Heart left ventricle (tissue), 16 donors: Measurements from ENCODE around the gene NEMF. TPM values are rescaled to one million over a fixed set of nuclear protein-coding genes. Genes with fewer than 3 reads are reported as not detected.
"Not testable (repeated sequence)": the region's sequence is repeated elsewhere in the genome, so short reads cannot be mapped to it uniquely, and the experiment has no call there.

ENCODE experiments used
- ATAC-seq, 4 donors: fragments of 200-7000 bp; cut with Tn5 transposase; one replicate each; pipeline ENCODE4 v1.9.1; 2020 to 2022; ENCODE audit warnings: moderate library complexity in 4 of 4, mild to moderate bottlenecking in 3 of 4, moderate number of reproducible peaks in 1 of 4
- DNase-seq, 5 donors: peaks; one replicate each; pipeline ENCODE4 v3.0.0-alpha.2; 2020
- H3K27ac ChIP-seq, 12 donors: fragments of 200-600 bp; sonication (generic) in 4 of 12; one replicate each; pipeline versions ENCODE4 v1.5.0 to v1.8.0; 2016 to 2022; ENCODE audit warnings: mild to moderate bottlenecking in 2 of 12
- H3K27me3 ChIP-seq, 9 donors: fragments of 200-600 bp; sonication (generic) in 2 of 9; one replicate each; pipeline versions ENCODE4 v1.5.1 to v1.8.0; 2016 to 2022; ENCODE audit warnings: mild to moderate bottlenecking in 3 of 9
- H3K36me3 ChIP-seq, 9 donors: fragments of 200-600 bp; sonication (generic) in 2 of 9; one replicate each; pipeline versions ENCODE4 v1.5.0 to v1.8.0; 2018 to 2022; ENCODE audit warnings: mild to moderate bottlenecking in 2 of 9
- H3K4me1 ChIP-seq, 12 donors: fragments of 200-600 bp; sonication (generic) in 4 of 12; one replicate each; pipeline versions ENCODE4 v1.5.0 to v1.8.0; 2016 to 2022; ENCODE audit warnings: mild to moderate bottlenecking in 3 of 12
- H3K4me3 ChIP-seq, 12 donors: fragments of 200-600 bp; sonication (generic) in 4 of 12; one replicate each; pipeline versions ENCODE4 v1.5.0 to v1.8.0; 2017 to 2022; ENCODE audit warnings: mild to moderate bottlenecking in 9 of 12, moderate library complexity in 4 of 12
- H3K9me3 ChIP-seq, 12 donors: fragments of 200-600 bp; sonication (generic) in 4 of 12; one replicate each; pipeline versions ENCODE4 v1.5.0 to v1.8.0; 2016 to 2022; ENCODE audit warnings: mild to moderate bottlenecking in 1 of 12
- CTCF ChIP-seq, 12 donors: fragments of 200-600 bp; sonication (generic) in 4 of 12; IDR thresholded peaks; one replicate each; pipeline versions ENCODE4 v1.5.0 to v1.8.0; 2018 to 2022; ENCODE audit warnings: antibody characterized with exemption in 12 of 12, mild to moderate bottlenecking in 5 of 12
- POLR2A ChIP-seq, 2 donors: fragments of 450-650 bp; IDR thresholded peaks; one replicate each; pipeline ENCODE4 v1.6.1; 2017; ENCODE audit warnings: antibody characterized with exemption in 2 of 2, mild to moderate bottlenecking in 2 of 2, moderate library complexity in 2 of 2
- WGBS, 4 donors: extraction: QIAGEN DNeasy Blood & Tissue Kit in 2 of 4; methylation state at CpG; one replicate each; pipeline versions ENCODE4 v1.1.5 to v1.1.7; 2013 to 2018; 5-methylcytosine and 5-hydroxymethylcytosine counted together
- intact Hi-C, 10 donors: fragments of 100-400 bp; cut with DNase I; formaldehyde crosslinking; loops; one replicate each; pipeline versions ENCODE4 v1.11.1 to v1.14.2; 2022
- polyA plus RNA-seq, 2 donors: library from polyadenylated mRNA; stranded (reverse); fragments of 200-250 nt; gene quantifications; one replicate each; pipeline ENCODE4 v1.2.3, GENCODE V29; 2013
- total RNA-seq, 9 donors: library from RNA; depleted of rRNA in 2 of 9; stranded (reverse); fragments of >200 nt in 2 of 9; fragmentation: NEBNext Ultra II Directional in 3 of 9; extraction: Animal tissue kit (Norgen Biotek cat#: 25700) in 3 of 9; gene quantifications; one replicate each; pipeline versions ENCODE4 v1.1.0 to v1.2.4, GENCODE V29; 2016 to 2023
- donor health status: ischemic (EF 13 %, LVEDD 7.1; RV severe dilation, severe dysfunction).
- donor health status: healthy with polysubstance abuse.
- donor health status: DM: no; HTN: yes; CAD: no.
- donor health status: DM: no; HTN: no; CAD: no.
- donor health status: ischemic (EF 25% LVEDD 6.9; RV normal size, moderate dysfunction).
- donor health status: ischemic (EF 25% LVEDD 5.7; RV mildly dilated, moderate dysfunction).
- donor health status: healthy.
- donor health status: DM: yes; HTN: yes; CAD: no.
- donor health status: ischemic (EF 35%, LVEDD 5.7; RV mildly dilated, moderate dysfunction).
- donor health status: nonischemic (EF 11% LVEDD 7.7; RV severe dilation, severe dysfunction).
- donor health status: DM: yes; HTN: yes; CAD: no.
- donor health status: PGD.
- donor health status: ischemic (EF 29% LVEDD 5.4; RV normal size, mild dysfunction).
- donor health status: nonischemic (EF 23%, LVEDD 6.1; RV moderate dilation, normal function).

Gene NEMF
- total and polyA plus RNA-seq, 11 donors: 26.7 to 69.7 (median 48.3) TPM

GRCh38 chr14:49774106-49774505 lies 78.5 kb downstream of the NEMF start:
- intact Hi-C loops: no loop called here
- no peak for ATAC-seq
- WGBS, 4 donors: 82 to 97% (median 94%) methylated on average over 1 of the region's 1 CpG

GRCh38 chr14:49771691-49772090 lies 80.9 kb downstream of the NEMF start:
- H3K27ac ChIP-seq, intact Hi-C loops: not testable (repeated sequence)

More at GRCh38 chr14:49774106-49774505, 78.5 kb downstream of the NEMF start:
- Histone ChIP-seq H3K27me3 (no peaks in the 10 kb centered on the region), H3K27ac (no peak overlapping the region), H3K9me3 (no peaks in the 10 kb centered on the region), H3K4me3 (no peak overlapping the region), H3K36me3 (peaks cover 0 to 78% (median 68%) of the 10 kb centered on the region in 9 donors), H3K4me1 (peaks cover 0 to 34% (median 21%) of the 10 kb centered on the region in 12 donors)
- DNase-seq: no peak
- TF ChIP-seq CTCF (IDR thresholded peaks at IDR 0.05) (no peak), POLR2A (IDR thresholded peaks at IDR 0.05) (no peak)

GRCh38 chr14:49770212-49770817 lies 82.3 kb downstream of the NEMF start:
- DNase-seq: no peak
- Histone ChIP-seq H3K27me3 (no peaks in the 10 kb centered on the region), H3K27ac (peak overlapping the region in 1 of 12 donors; percentile 9), H3K4me3 (peak overlapping the region in 3 of 12 donors; percentile 3 to 100 (median 19)), H3K4me1 (peaks cover 0 to 42% (median 25%) of the 10 kb centered on the region in 12 donors), H3K9me3 (no peaks in the 10 kb centered on the region), H3K36me3 (peaks cover 0 to 40% (median 30%) of the 10 kb centered on the region in 9 donors)
- 71 to 82% (median 75%) methylated on average over 4 of the region's 4 CpGs for WGBS, 4 donors
- TF ChIP-seq POLR2A (IDR thresholded peaks at IDR 0.05): no peak
- TF ChIP-seq CTCF (IDR thresholded peaks at IDR 0.05): no peak
- intact Hi-C loops: no loop called here
- ATAC-seq: no peak

More at GRCh38 chr14:49771691-49772090, 80.9 kb downstream of the NEMF start:
- not testable (repeated sequence) for H3K4me3 ChIP-seq, ATAC-seq, DNase-seq, H3K9me3 ChIP-seq, H3K27me3 ChIP-seq
- peaks cover 0 to 41% (median 25%) of the 10 kb centered on the region in 12 donors for H3K4me1 ChIP-seq
- WGBS, 4 donors: 89 to 92% (median 91%) methylated on average over 10 of the region's 10 CpGs
- peaks cover 0 to 54% (median 44%) of the 10 kb centered on the region in 9 donors for H3K36me3 ChIP-seq

- WGBS, 4 donors: 69 to 77% (median 73%) methylated on average over 15 of the region's 15 CpGs
Measured at GRCh38 chr14:49769581-49770211, 82.9 kb downstream of the NEMF start.

More at GRCh38 chr14:49769581-49770211, 82.9 kb downstream of the NEMF start:
- no peak for DNase-seq
- no peak for TF ChIP-seq CTCF (IDR thresholded peaks at IDR 0.05)
- no peak for TF ChIP-seq POLR2A (IDR thresholded peaks at IDR 0.05)
- ATAC-seq: no peak
- Histone ChIP-seq H3K36me3 (peaks cover 0 to 34% (median 24%) of the 10 kb centered on the region in 9 donors), H3K4me3 (peak overlapping the region in 10 of 12 donors; percentile 59 to 100 (median 96)), H3K9me3 (no peaks in the 10 kb centered on the region), H3K27me3 (no peaks in the 10 kb centered on the region), H3K27ac (peak overlapping the region in 3 of 12 donors; percentile 9 to 99 (median 97)), H3K4me1 (peaks cover 0 to 42% (median 25%) of the 10 kb centered on the region in 12 donors)
- intact Hi-C loops: loop anchor here in 7 of 10 donors (5.0 to 10.0 kb wide), 5 partner anchors 75 to 137 kb away; partner anchors contain the start of genes DNAAF2 (in 4 of the 7) and KLHDC1 (in 3 of the 7)
